ENCODE results near the gene ALS2CL. TPM values are rescaled to one million over a fixed set of nuclear protein-coding genes. Genes with fewer than 3 reads are reported as not detected.

ALS2CL gene
- total RNA-seq, 3 donors from 2014 or later, result 1.3 to 1.5 (median 1.4) TPM

DNA sequence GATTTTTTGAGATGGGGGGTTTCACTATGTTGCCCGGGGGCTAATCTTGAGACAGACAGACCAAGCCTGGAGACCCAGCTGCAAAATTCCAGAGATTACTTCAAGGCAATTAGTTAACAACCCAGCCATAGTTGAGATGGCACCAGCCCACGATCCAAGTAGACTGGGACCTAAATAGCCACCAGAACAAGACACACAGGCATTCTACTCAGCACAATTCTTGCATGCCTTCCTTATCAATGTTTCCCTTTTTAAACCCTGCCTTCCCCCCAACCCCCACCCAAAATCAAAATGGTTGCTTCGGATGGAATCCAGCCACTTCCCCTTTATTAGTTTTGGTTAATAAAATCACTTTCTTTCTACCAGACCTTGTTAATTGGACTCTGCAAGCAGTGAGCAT is 52.6 kb downstream of the ALS2CL start:
- Mint-ChIP-seq H3K27me3 (ENCODE audit: low read depth) (peaks cover 13% of the 10 kb centered on the region), H3K9me3 (peaks cover 12% of the 10 kb centered on the region), H3K36me3 (ENCODE audit: insufficient read depth) (no peaks in the 10 kb centered on the region), H3K4me1 (ENCODE audit: low read depth) (no peaks in the 10 kb centered on the region), H3K4me3 (no peak overlapping the region)
- DNase-seq (no peak), ATAC-seq (no peak)

DNA sequence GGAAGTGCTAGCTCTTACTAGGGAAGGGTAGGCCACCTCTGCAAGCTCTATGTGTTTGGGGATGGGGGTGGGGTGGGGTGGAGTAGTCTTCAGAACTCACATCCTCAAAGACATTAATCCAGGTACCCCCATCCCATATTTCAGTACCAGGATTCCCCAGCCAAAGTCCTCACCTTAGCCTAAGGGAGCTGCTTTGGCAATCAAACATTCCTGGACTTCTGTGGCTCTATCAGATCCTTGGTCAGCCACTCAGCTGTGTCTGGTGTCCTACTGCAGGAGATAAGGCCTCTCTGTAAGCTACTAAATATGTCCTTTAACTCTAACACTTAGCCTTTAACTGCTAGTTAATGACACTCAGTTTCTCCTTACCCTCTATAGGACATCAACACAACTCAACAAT is 54.3 kb downstream of the ALS2CL start:
- DNase-seq, result no peak
- Mint-ChIP-seq H3K9me3 (peaks cover 12% of the 10 kb centered on the region), H3K4me1 (ENCODE audit: low read depth) (peaks cover 6% of the 10 kb centered on the region), H3K36me3 (ENCODE audit: insufficient read depth) (no peaks in the 10 kb centered on the region), H3K4me3 (no peak overlapping the region), H3K27me3 (ENCODE audit: low read depth) (peaks cover 7% of the 10 kb centered on the region)
- no peak for ATAC-seq

DNA sequence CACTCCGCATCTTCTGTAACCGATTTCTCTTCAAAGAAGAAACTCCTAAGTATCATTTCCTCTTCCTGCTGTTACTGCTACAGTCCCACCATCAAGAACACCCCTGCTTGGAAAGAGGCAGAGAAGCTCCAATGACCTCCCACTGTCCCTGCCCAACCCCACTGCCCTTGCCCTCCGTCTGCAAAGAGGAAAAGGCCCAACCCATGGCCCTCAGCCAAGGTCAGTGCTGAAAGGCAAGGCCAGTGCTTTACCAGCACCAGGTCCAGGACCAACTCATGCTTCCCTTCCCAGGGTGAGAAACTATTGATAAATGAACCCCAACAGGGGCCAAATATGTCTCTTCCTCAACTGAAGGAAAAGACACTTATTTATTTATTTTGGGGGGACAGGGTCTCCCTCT is 58.6 kb downstream of the ALS2CL start:
- H3K4me1 Mint-ChIP-seq (ENCODE audit: low read depth), result peaks cover 11% of the 10 kb centered on the region
- H3K36me3 Mint-ChIP-seq (ENCODE audit: insufficient read depth), result no peaks in the 10 kb centered on the region
- ATAC-seq, result no peak
- no peaks in the 10 kb centered on the region for H3K9me3 Mint-ChIP-seq
- no peak for DNase-seq
- H3K4me3 Mint-ChIP-seq, result no peak overlapping the region
- H3K27me3 Mint-ChIP-seq (ENCODE audit: low read depth), result no peaks in the 10 kb centered on the region

DNA sequence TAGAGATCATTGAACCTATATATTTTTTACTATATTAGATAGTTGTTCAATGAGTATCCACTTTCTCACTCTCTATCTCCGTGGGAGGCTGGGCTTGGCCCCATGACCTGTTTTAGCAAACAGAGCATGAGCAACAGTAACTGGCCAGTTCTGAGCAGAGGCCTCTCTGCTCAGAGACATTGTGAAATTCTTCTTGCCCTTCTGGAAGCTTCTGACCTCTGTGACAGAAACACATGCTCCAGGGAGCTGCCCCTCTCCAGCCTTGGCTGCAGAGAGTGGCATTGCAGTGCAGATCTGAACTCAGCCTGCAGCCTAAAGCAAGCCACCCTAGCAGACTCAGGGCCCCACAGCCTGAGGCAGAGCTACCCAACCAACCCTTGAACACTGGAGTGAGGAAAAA is 60.7 kb downstream of the ALS2CL start:
- DNase-seq (no peak), ATAC-seq (no peak)
- H3K9me3 Mint-ChIP-seq, result no peaks in the 10 kb centered on the region
- H3K4me3 Mint-ChIP-seq, result no peak overlapping the region
- no peaks in the 10 kb centered on the region for H3K36me3 Mint-ChIP-seq (ENCODE audit: insufficient read depth)
- H3K27me3 Mint-ChIP-seq (ENCODE audit: low read depth), result no peaks in the 10 kb centered on the region
- H3K4me1 Mint-ChIP-seq (ENCODE audit: low read depth), result peaks cover 18% of the 10 kb centered on the region

DNA sequence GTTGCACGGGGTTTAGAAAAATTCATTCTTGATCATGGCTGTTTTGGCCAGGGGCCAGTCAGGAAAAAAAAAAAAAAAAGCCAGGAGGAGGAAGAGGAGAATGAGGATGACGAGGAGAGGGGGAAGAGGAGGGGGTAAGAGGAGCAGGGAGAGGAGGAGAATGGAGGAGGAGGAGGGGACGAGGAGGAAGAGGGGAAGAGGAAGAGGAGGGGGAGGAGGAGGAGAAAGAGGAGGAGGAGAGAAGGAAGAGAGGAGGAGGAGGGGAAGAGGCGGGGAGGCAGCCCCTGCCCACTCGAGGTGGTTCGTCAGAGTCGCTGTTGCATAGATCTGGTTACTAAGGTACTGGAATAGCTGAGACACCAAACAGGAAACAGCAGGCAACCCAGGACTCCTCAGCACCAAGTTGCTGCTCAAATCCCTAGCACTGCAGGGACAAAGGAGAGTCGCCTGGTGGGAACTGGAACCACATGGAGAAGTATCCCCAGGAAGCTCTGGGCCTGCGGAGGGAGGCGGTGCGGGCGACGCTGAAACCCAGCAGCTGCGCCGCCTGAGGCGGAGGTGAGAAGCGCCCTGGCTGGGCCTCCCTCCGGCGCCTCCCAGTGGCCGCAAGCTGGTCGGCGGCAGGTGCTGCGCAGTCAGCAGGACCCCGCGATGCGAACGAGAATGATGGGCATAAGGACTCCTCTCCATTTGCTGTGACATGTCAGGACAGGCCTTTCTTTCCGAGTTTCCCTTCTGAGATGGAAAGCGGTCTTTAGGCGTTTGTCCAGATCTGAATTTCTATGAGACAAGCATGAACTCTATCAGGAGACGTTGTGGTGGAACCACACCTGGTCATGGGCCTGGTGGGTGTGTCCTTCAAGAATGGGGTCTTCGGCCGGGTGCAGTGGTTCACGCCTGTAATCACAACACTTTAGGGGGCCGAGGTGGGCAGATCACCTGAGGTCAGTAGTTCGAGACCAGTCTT is 63.6 kb downstream of the ALS2CL start:
- DNase-seq (peak; percentile 68), ATAC-seq (peak; percentile 99 to 100)
- H3K4me1 Mint-ChIP-seq (ENCODE audit: low read depth), result peaks cover 16% of the 10 kb centered on the region
- no peaks in the 10 kb centered on the region for H3K36me3 Mint-ChIP-seq (ENCODE audit: insufficient read depth)
- peak overlapping the region; percentile 63 for H3K4me3 Mint-ChIP-seq
- H3K27me3 Mint-ChIP-seq (ENCODE audit: low read depth), result peaks cover 3% of the 10 kb centered on the region
- H3K9me3 Mint-ChIP-seq, result no peaks in the 10 kb centered on the region

DNA sequence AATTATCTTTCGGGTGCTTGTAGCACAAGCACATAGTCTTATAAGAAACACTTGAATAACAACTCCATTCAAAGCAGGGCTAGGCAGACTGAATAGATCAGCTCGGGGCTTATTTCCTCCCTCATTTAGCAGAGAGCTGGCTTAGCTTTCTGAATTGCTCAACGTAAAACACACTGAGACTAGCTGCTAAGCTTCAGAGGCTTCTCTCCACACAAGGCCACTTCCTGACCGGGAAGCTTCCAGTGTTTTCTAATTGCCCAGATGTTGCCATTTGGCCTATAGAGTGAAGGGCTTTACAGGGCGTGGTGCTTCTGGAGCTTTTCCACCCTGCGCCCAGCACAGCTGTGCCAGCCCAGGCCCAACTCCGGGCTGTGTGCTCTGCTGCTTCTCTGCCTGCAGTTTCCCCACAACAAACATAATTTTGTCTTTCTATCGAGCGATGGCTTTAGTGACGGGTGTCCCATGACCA is 64.5 kb downstream of the ALS2CL start:
- Mint-ChIP-seq H3K36me3 (ENCODE audit: insufficient read depth) (no peaks in the 10 kb centered on the region), H3K4me1 (ENCODE audit: low read depth) (peaks cover 12% of the 10 kb centered on the region), H3K27me3 (ENCODE audit: low read depth) (peaks cover 6% of the 10 kb centered on the region), H3K9me3 (no peaks in the 10 kb centered on the region), H3K4me3 (no peak overlapping the region)
- no peak for DNase-seq
- no peak for ATAC-seq

DNA sequence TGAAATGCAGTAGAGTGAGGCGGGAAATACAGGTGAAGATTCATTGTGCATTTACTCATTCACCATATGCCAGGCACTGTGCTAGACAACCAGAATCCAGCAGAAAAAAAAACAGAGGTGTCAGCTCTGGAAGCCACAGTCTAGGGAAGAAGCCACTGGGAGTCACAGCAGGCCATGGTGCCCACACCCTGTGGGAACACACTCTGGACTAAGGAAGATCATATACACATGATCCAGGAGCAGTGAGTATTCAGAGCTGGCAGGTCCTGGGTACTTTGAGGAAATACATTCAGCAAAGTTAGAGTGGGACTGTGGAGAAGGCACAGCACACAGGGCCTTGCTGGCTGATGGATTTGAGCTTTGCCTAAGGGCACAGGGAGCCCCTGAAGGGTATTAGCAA is 66.4 kb downstream of the ALS2CL start:
- no peak overlapping the region for H3K4me3 Mint-ChIP-seq
- H3K9me3 Mint-ChIP-seq, result no peaks in the 10 kb centered on the region
- ATAC-seq (no peak), DNase-seq (no peak)
- peaks cover 9% of the 10 kb centered on the region for H3K27me3 Mint-ChIP-seq (ENCODE audit: low read depth)
- H3K4me1 Mint-ChIP-seq (ENCODE audit: low read depth), result peaks cover 12% of the 10 kb centered on the region
- H3K36me3 Mint-ChIP-seq (ENCODE audit: insufficient read depth), result no peaks in the 10 kb centered on the region

DNA sequence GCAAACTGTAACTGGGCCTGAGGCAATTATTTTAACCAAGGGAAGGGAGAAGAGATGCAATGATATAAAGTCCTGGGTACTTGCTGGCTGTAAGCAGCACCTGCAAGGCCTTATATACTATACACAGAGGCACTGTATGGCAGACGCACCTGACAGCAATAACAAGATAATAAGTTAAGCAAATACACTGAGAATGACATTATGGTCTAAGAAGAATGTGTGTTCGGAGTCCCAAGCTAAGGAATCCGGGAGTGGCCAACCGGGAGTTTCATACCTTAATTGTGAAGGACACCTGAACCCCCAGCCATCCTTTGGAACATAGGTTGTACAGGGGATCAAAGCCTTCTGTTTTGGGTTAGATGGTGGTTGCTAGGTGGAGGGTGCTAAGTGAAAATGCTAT is 67.4 kb downstream of the ALS2CL start:
- Mint-ChIP-seq H3K9me3 (no peaks in the 10 kb centered on the region), H3K36me3 (ENCODE audit: insufficient read depth) (no peaks in the 10 kb centered on the region), H3K4me1 (ENCODE audit: low read depth) (peaks cover 12% of the 10 kb centered on the region), H3K27me3 (ENCODE audit: low read depth) (peaks cover 9% of the 10 kb centered on the region), H3K4me3 (no peak overlapping the region)
- DNase-seq (no peak), ATAC-seq (no peak)

DNA sequence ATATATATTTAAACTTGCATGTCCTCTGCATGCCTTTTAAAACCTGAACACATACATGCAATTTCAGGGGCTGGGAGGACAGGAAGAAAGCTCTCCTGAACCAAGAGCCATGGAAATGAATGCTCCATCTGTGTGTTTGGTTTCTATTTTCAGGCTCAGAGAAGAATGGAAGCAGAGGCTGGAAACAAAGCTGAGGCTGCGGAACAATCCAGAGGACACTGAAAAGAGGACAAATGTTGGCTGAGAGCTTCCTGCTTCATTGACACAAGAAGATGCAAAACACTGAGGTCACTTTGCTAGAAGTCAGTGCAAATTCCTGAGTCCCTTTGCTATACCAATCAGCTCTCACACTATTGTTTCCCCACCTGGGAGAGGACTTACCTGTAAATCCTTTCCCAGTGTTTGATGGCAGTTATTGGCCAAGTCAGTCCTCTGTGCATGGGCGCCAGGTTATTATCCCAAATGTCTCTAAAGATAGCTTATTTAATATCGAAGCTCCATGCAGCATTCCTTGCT is 68.4 kb downstream of the ALS2CL start:
- H3K4me3 Mint-ChIP-seq, result no peak overlapping the region
- DNase-seq, result no peak
- no peaks in the 10 kb centered on the region for H3K36me3 Mint-ChIP-seq (ENCODE audit: insufficient read depth)
- H3K9me3 Mint-ChIP-seq, result no peaks in the 10 kb centered on the region
- peaks cover 10% of the 10 kb centered on the region for H3K27me3 Mint-ChIP-seq (ENCODE audit: low read depth)
- H3K4me1 Mint-ChIP-seq (ENCODE audit: low read depth), result peaks cover 8% of the 10 kb centered on the region
- ATAC-seq, result no peak

DNA sequence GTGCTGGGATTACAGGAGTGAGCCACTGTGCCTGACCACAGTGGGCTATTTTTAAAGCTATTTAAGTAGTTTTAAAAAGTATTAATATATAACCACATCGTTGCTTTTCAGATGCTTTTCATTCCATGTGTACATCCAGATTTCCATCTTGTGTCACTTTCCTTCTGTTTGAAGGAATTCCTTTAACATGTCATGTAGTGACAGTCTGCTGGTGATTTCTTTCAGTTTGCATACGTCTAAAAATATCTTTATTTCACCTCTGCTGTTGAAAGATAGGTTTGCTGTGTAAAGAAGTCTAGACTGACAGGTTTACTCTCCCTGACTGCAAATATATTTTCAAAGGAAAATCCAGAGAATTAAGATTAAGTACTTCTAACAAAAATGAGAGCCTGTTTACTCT is 68.9 kb downstream of the ALS2CL start:
- H3K4me1 Mint-ChIP-seq (ENCODE audit: low read depth), result peaks cover 6% of the 10 kb centered on the region
- peaks cover 13% of the 10 kb centered on the region for H3K27me3 Mint-ChIP-seq (ENCODE audit: low read depth)
- DNase-seq, result no peak
- H3K4me3 Mint-ChIP-seq, result no peak overlapping the region
- H3K9me3 Mint-ChIP-seq, result no peaks in the 10 kb centered on the region
- no peaks in the 10 kb centered on the region for H3K36me3 Mint-ChIP-seq (ENCODE audit: insufficient read depth)
- no peak for ATAC-seq

DNA sequence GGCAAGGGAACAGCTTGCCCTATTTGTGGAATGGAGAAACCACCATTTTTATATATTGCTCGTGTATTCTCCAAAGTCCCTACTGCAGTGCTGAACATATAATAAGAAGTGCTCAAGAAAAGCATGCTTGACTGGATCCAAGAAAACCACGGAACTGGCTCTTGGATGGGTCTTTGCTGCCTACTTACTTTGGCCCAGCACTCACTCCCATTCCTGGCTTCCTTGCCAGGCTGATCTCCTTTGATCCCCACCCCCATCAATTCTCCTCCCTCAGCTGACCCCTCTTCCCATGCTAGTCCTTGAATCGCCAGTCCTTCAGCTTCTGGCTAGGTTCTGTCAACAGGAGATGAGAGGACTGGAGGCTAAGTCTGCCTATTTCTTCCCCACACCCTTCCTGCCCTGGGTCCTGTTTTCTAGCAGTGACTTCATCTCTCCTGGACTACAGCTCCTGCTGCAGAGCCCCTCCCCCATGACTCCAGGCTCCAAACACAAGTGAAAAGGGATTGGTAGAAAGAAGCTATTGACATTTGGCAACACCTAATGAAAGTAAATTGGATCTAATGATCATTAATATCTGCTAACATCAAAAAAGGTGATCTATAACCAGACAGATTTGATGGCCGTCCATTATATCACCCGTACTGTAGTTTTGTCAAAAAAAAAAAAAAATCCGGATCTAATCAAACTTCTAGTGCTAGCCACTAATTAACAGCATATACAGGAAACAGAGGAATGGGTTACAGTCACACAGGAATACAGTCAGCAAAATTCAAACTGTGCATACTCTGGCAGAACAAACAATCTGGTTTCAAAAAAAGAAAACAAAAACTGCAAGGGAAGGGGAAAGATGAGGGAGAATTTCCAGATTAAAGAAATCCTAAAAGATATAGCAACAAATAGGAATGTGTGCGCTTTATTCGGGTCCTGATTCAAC is 73.4 kb downstream of the ALS2CL start:
- no peaks in the 10 kb centered on the region for H3K4me1 Mint-ChIP-seq (ENCODE audit: low read depth)
- no peak overlapping the region for H3K4me3 Mint-ChIP-seq
- DNase-seq (no peak), ATAC-seq (no peak)
- H3K27me3 Mint-ChIP-seq (ENCODE audit: low read depth), result peaks cover 28% of the 10 kb centered on the region
- H3K9me3 Mint-ChIP-seq, result no peaks in the 10 kb centered on the region
- H3K36me3 Mint-ChIP-seq (ENCODE audit: insufficient read depth), result no peaks in the 10 kb centered on the region

Other genes with a start within 250 kb of the ALS2CL start
- not detected for gene LTF, start 228.8 kb downstream of the ALS2CL start, total RNA-seq
- gene RTP3, start 195.7 kb downstream of the ALS2CL start, total RNA-seq, result not detected
- gene LRRC2, start 127.4 kb downstream of the ALS2CL start, total RNA-seq, result under 1 TPM; 0.03 to 0.13 (median 0.03) TPM
- gene FAM240A, start 81.2 kb downstream of the ALS2CL start, total RNA-seq, result not detected
- gene TMIE, start 7.7 kb upstream of the ALS2CL start, total RNA-seq, result under 1 TPM; 0.16 to 0.71 (median 0.40) TPM
- not detected for gene PRSS50, start 24.2 kb upstream of the ALS2CL start, total RNA-seq
- gene MYL3, start 169.8 kb upstream of the ALS2CL start, total RNA-seq, result not detected
- not detected for gene PTH1R, start 184.0 kb upstream of the ALS2CL start, total RNA-seq